GM10847 (cell line): ENCODE data around the gene OTOL1.

ENCODE experiments used
- POLR2A ChIP-seq: IDR thresholded peaks from 2 replicates; pipeline ENCODE4 v1.6.1; 2011; ENCODE audit not compliant: insufficient read length; ENCODE audit errors: extremely low read depth

Gene OTOL1

GRCh38 chr3:161496508-161496907 is at the start of gene OTOL1:
OTOL1 (plus strand) TSS chr3:161496808; CDS start chr3:161496808, 0 bp downstream.
- no peak for TF ChIP-seq POLR2A

GRCh38 chr3:161449785-161450184 is 46.8 kb upstream of the OTOL1 start:
- no peak for TF ChIP-seq POLR2A

- no peak for TF ChIP-seq POLR2A
Measured at GRCh38 chr3:161452179-161452578, 44.4 kb upstream of the OTOL1 start.

- no peak for TF ChIP-seq POLR2A
Measured at GRCh38 chr3:161454615-161455014, 42.0 kb upstream of the OTOL1 start.

- no peak for TF ChIP-seq POLR2A
Measured at GRCh38 chr3:161455962-161456361, 40.6 kb upstream of the OTOL1 start.

GRCh38 chr3:161462138-161462537 is 34.5 kb upstream of the OTOL1 start:
- TF ChIP-seq POLR2A = no peak

- no peak for TF ChIP-seq POLR2A
Measured at GRCh38 chr3:161471211-161471610, 25.4 kb upstream of the OTOL1 start.

- no peak for TF ChIP-seq POLR2A
Measured at GRCh38 chr3:161474139-161474538, 22.5 kb upstream of the OTOL1 start.

- TF ChIP-seq POLR2A = no peak
Measured at GRCh38 chr3:161474741-161475140, 21.9 kb upstream of the OTOL1 start.

- no peak for TF ChIP-seq POLR2A
Measured at GRCh38 chr3:161475206-161475605, 21.4 kb upstream of the OTOL1 start.

- TF ChIP-seq POLR2A = no peak
Measured at GRCh38 chr3:161475905-161476304, 20.7 kb upstream of the OTOL1 start.

- TF ChIP-seq POLR2A = no peak
Measured at GRCh38 chr3:161484226-161484625, 12.4 kb upstream of the OTOL1 start.

GRCh38 chr3:161489395-161489794 is 7.2 kb upstream of the OTOL1 start:
- TF ChIP-seq POLR2A = no peak

- TF ChIP-seq POLR2A = no peak
Measured at GRCh38 chr3:161498259-161498921, 1.8 kb downstream of the OTOL1 start.

GRCh38 chr3:161500068-161500796 is 3.6 kb downstream of the OTOL1 start:
- TF ChIP-seq POLR2A = no peak

- no peak for TF ChIP-seq POLR2A
Measured at GRCh38 chr3:161503271-161503670, 6.7 kb downstream of the OTOL1 start.

GRCh38 chr3:161508852-161509477 is 12.4 kb downstream of the OTOL1 start:
- no peak for TF ChIP-seq POLR2A
